Activated T-helper 2 cell treated with anti-CD3 and anti-CD28 coated beads, Interferon-gamma antibody, Interleukin-2, Interleukin-4, amounts not matched to agents 10 μg/mL and 5 μg/mL and 100 μg/mL, durations not matched to agents 14 hours and 24 hours and 36 hours (primary cell): ENCODE results near the gene GATAD1. TPM values are rescaled to one million over a fixed set of nuclear protein-coding genes. Genes with fewer than 3 reads are reported as not detected.

ENCODE experiments used
- DNase-seq: peaks from one replicate; pipeline ENCODE4 v3.0.0; 2021; ENCODE audit warnings: low spot score
- H3K27ac Mint-ChIP-seq: one replicate; pipeline ENCODE4 v1.8.0; 2021; ENCODE audit warnings: mixed read lengths
- H3K27me3 Mint-ChIP-seq: one replicate; pipeline ENCODE4 v1.8.0; 2021; ENCODE audit warnings: low read depth, mixed read lengths
- H3K36me3 Mint-ChIP-seq: one replicate; pipeline ENCODE4 v1.8.0; 2021; ENCODE audit warnings: low read depth, mixed read lengths
- H3K4me1 Mint-ChIP-seq: one replicate; pipeline ENCODE4 v1.8.0; 2021; ENCODE audit warnings: low read depth, mixed read lengths
- H3K4me3 Mint-ChIP-seq: one replicate; pipeline ENCODE4 v1.8.0; 2021; ENCODE audit warnings: low read depth, mild to moderate bottlenecking, moderate library complexity, mixed read lengths
- H3K9me3 Mint-ChIP-seq: one replicate; pipeline ENCODE4 v1.8.0; 2021; ENCODE audit warnings: mixed read lengths
- intact Hi-C: fragments of 100-400 bp; cut with micrococcal nuclease; formaldehyde crosslinking; loops from one replicate; pipeline ENCODE4 v1.15.1; 2023
- total RNA-seq: library from RNA; stranded (reverse); gene quantifications from 2 replicates; pipeline ENCODE4 v1.2.3, GENCODE V29; 2022

Gene GATAD1
- total RNA-seq, 1 donor from 2014 or later, result 25.1 TPM

- Mint-ChIP-seq H3K27ac (no peak overlapping the region), H3K4me3 (no peak overlapping the region), H3K4me1 (peaks cover 10% of the 10 kb centered on the region), H3K36me3 (peaks cover 13% of the 10 kb centered on the region), H3K27me3 (no peaks in the 10 kb centered on the region), H3K9me3 (no peaks in the 10 kb centered on the region)
- no peak for DNase-seq
- intact Hi-C loops, result loop anchor here (2.0 kb wide), 1 partner anchor 37 kb away; no protein-coding TSS in a partner anchor
These were observed 56.5 kb downstream of the GATAD1 start for GRCh38 chr7:92503767-92504166.

- Mint-ChIP-seq H3K36me3 (peaks cover 13% of the 10 kb centered on the region), H3K4me1 (peaks cover 7% of the 10 kb centered on the region), H3K27ac (no peak overlapping the region), H3K9me3 (no peaks in the 10 kb centered on the region), H3K27me3 (no peaks in the 10 kb centered on the region), H3K4me3 (no peak overlapping the region)
- DNase-seq, result no peak
- intact Hi-C loops, result no loop called here
These were observed 57.3 kb downstream of the GATAD1 start for GRCh38 chr7:92504563-92504962.

- Mint-ChIP-seq H3K27ac (no peak overlapping the region), H3K27me3 (no peaks in the 10 kb centered on the region), H3K4me1 (peaks cover 7% of the 10 kb centered on the region), H3K36me3 (peaks cover 3% of the 10 kb centered on the region), H3K4me3 (no peak overlapping the region), H3K9me3 (no peaks in the 10 kb centered on the region)
- DNase-seq, result no peak
- intact Hi-C loops, result no loop called here
These were observed 59.1 kb downstream of the GATAD1 start for GRCh38 chr7:92506363-92506762.

GRCh38 chr7:92508946-92509345 is 61.7 kb downstream of the GATAD1 start:
- intact Hi-C loops, result no loop called here
- no peak overlapping the region for H3K27ac Mint-ChIP-seq
- H3K27me3 Mint-ChIP-seq, result no peaks in the 10 kb centered on the region
- peaks cover 2% of the 10 kb centered on the region for H3K4me1 Mint-ChIP-seq
- DNase-seq, result no peak
- H3K9me3 Mint-ChIP-seq, result no peaks in the 10 kb centered on the region
- H3K36me3 Mint-ChIP-seq, result peaks cover 6% of the 10 kb centered on the region
- no peak overlapping the region for H3K4me3 Mint-ChIP-seq

Other genes starting within 250 kb of the GATAD1 start
- gene KRIT1, start 201.6 kb upstream of the GATAD1 start, total RNA-seq, result 37.4 and 43.0 TPM in 2 replicates
- 50.4 and 55.0 TPM in 2 replicates for gene ANKIB1, start 201.5 kb upstream of the GATAD1 start, total RNA-seq
- not detected in 2 replicates for gene ERVW-1, start 30.5 kb downstream of the GATAD1 start, total RNA-seq
- gene PEX1, start 81.0 kb downstream of the GATAD1 start, total RNA-seq, result 15.1 TPM in 2 replicates
- gene RBM48, start 81.3 kb downstream of the GATAD1 start, total RNA-seq, result 15.2 and 16.8 TPM in 2 replicates
- gene FAM133B, start 142.9 kb downstream of the GATAD1 start, total RNA-seq, result 39.0 and 39.4 TPM in 2 replicates